ENCODE measurements around the gene GPS1.

DNA sequence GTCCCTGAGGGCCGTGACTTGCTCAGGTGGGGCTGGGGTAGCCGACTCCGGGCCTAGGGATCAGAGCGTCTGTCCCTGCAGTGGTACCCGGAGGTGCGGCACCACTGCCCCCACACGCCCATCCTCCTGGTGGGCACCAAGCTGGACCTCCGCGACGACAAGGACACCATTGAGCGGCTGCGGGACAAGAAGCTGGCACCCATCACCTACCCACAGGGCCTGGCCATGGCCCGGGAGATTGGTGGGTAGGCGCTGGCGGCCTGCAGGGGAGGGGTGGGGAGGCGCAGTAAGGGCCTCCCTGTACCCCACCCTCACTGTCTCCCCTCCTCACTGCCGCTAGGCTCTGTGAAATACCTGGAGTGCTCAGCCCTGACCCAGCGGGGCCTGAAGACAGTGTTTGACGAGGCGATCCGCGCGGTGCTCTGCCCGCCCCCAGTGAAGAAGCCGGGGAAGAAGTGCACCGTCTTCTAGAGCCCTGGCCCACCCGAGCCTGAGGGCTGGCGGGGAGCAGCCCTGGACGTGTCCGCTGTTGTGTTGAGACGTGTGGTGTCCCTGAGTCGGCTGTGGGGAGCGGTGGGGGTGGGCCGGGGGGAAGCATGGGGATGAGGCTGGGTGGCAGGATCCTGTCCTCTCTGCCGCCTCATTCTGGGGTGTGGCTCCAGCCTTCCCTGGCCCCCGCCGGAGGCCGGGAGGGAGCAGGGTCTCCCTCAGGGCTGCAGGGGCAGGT lies 18.2 kb upstream of the GPS1 start:
- TF ChIP-seq, protein P1, sequence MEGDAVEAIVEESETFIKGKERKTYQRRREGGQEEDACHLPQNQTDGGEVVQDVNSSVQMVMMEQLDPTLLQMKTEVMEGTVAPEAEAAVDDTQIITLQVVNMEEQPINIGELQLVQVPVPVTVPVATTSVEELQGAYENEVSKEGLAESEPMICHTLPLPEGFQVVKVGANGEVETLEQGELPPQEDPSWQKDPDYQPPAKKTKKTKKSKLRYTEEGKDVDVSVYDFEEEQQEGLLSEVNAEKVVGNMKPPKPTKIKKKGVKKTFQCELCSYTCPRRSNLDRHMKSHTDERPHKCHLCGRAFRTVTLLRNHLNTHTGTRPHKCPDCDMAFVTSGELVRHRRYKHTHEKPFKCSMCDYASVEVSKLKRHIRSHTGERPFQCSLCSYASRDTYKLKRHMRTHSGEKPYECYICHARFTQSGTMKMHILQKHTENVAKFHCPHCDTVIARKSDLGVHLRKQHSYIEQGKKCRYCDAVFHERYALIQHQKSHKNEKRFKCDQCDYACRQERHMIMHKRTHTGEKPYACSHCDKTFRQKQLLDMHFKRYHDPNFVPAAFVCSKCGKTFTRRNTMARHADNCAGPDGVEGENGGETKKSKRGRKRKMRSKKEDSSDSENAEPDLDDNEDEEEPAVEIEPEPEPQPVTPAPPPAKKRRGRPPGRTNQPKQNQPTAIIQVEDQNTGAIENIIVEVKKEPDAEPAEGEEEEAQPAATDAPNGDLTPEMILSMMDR (conservative IDR thresholded peaks at IDR 0.05; ENCODE audit: low read length) = no peak
- no peak for TF ChIP-seq EZH2phosphoT487 (IDR thresholded peaks at IDR 0.05; ENCODE audit: borderline replicate concordance)
